ENCODE measurements around the gene DCTPP1. TPM values are rescaled to one million over a fixed set of nuclear protein-coding genes. Genes with fewer than 3 reads are reported as not detected.

DCTPP1 gene
- total and polyA plus RNA-seq, 2 of the 13 experiments (the other 11 are each of a cell fraction or from before 2014, with no cell fraction given), result 54.8 to 74.4 TPM

GRCh38 chr16:30430428-30430970 is 669 bp upstream of the DCTPP1 start (continued):
- TF ChIP-seq ZNF800 (CRISPR knock-in tag; IDR thresholded peaks at IDR 0.05) (peak; percentile 84; the same call in 1 of the 2 replicates), NR1H2 (CRISPR knock-in tag; IDR thresholded peaks at IDR 0.05; ENCODE audit: borderline replicate concordance, low read depth) (peak; percentile 91; the same call in 1 of the 2 replicates), RNF2 (conservative IDR thresholded peaks at IDR 0.05; ENCODE audit: low read depth) (0 out of 2 replicates have a peak, but pooled peaks have one; percentile 75), ATF1 (CRISPR knock-in tag; IDR thresholded peaks at IDR 0.05) (0 out of 2 replicates have a peak, but pooled peaks have one; percentile 2), KLF15 (CRISPR knock-in tag; IDR thresholded peaks at IDR 0.05; ENCODE audit: borderline replicate concordance) (no peak), GMEB1 (CRISPR knock-in tag; IDR thresholded peaks at IDR 0.05; ENCODE audit: borderline replicate concordance) (no peak; the same call in 1 of the 2 replicates), PITX1 (CRISPR knock-in tag; IDR thresholded peaks at IDR 0.05) (peak; percentile 67), UBTF (CRISPR knock-in tag; IDR thresholded peaks at IDR 0.05) (peak; percentile 56), STAT5B (CRISPR knock-in tag; IDR thresholded peaks at IDR 0.05) (no peak), BCL3 (CRISPR knock-in tag; IDR thresholded peaks at IDR 0.05) (no peak; the same call in 1 of the 2 replicates), MAF1 (CRISPR knock-in tag; IDR thresholded peaks at IDR 0.05; ENCODE audit: borderline replicate concordance) (peak; percentile 82; the same call in 1 of the 2 replicates), GRHL1 (CRISPR knock-in tag; conservative IDR thresholded peaks at IDR 0.05) (no peak), ZNF414 (CRISPR knock-in tag; IDR thresholded peaks at IDR 0.05) (0 out of 2 replicates have a peak, but pooled peaks have one; percentile 29), MYC (CRISPR knock-in tag; IDR thresholded peaks at IDR 0.05; ENCODE audit: borderline replicate concordance) (peak; percentile 98)

Data from HepG2 (cell line).